HFF-Myc (cell line): ENCODE data around the gene HAUS3.

Experiments used
- DNase-seq: peaks from one replicate; pipeline ENCODE4 v3.0.0-alpha.2; 2011; ENCODE audit warnings: low read depth; ENCODE audit errors: extremely low read depth
- H3K4me3 ChIP-seq: replicated peaks from 2 replicates; pipeline ENCODE4 v1.5.1; 2011; ENCODE audit warnings: low read depth, mild to moderate bottlenecking, control low read depth, low read length
- CTCF ChIP-seq: IDR thresholded peaks from 2 replicates; pipeline ENCODE4 v1.5.1; 2012; ENCODE audit warnings: mild to moderate bottlenecking, low read depth, low read length, control low read depth; ENCODE audit errors: missing control alignments

Gene HAUS3

GRCh38 chr4:2250357-2251072, 8.6 kb upstream of the HAUS3 start:
- H3K4me3 ChIP-seq, result no peak overlapping the region
- TF ChIP-seq CTCF, result no peak
- DNase-seq, result no peak

DNA sequence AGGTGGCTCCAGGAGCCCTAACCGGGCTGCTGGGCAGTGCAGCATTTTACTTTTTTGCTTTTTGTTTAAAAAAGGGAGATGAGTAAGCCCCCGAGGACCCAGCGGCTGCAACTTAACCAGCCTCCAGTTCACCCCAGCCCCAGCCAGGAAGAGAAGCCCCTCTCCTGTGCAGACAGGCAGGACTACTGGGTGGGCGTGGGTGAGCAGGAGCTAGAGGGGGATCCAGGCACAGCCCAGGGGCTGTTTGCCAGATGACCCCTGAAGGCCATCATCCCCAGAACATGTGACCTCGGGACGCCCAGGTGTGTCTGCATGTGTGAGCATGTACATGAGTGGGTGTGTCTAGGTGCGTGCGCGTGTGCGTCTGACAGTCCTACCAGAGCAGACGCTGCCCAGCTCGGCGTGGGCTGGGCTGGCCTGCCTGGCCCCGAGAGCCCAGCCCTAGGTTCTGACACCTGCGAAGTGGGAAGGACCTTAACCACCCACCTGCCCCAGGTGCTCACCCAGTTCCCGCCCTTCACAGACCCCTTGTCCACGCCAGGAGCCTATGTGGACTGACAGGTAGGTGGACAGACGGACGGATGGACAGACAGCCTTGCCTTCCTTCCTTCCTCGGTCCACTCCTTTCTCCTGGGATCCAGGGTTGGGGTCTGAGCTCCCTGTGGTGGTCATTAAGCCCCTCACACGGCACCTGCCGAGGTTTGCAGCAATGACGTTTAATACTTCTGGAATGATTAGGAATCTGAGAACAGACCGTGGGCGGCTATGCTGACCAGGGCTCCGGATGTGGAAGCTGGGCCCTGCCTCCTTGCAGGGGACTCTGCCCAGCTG, 7.8 kb upstream of the HAUS3 start:
- DNase-seq, result no peak
- no peak overlapping the region for H3K4me3 ChIP-seq
- no peak for TF ChIP-seq CTCF

DNA sequence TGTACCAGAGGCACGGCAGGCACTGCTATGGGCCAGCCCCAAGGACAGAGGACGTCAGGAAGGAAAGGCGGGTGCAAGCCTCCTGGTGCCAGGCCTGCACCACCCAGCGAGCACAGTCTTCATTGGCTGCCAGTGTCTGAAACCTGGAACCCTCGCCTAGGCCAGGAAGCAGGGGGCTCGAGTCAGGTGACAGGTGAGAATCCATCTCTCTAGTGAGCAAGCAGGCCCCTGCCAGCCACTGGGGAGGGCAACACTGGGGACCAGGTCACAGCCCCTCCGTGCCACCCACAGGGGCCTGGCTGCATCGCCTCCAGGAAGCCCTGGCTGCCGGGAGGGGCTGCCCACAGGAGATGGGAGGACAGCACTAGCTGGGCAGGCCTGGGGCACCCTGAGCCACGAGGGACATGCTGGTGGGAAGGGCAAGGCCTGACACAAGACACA, 6.9 kb upstream of the HAUS3 start:
- no peak for DNase-seq
- no peak for TF ChIP-seq CTCF
- H3K4me3 ChIP-seq, result no peak overlapping the region

- no peak for DNase-seq
- no peak overlapping the region for H3K4me3 ChIP-seq
- TF ChIP-seq CTCF, result no peak
Measured at GRCh38 chr4:2248044-2248780, 6.3 kb upstream of the HAUS3 start.

DNA sequence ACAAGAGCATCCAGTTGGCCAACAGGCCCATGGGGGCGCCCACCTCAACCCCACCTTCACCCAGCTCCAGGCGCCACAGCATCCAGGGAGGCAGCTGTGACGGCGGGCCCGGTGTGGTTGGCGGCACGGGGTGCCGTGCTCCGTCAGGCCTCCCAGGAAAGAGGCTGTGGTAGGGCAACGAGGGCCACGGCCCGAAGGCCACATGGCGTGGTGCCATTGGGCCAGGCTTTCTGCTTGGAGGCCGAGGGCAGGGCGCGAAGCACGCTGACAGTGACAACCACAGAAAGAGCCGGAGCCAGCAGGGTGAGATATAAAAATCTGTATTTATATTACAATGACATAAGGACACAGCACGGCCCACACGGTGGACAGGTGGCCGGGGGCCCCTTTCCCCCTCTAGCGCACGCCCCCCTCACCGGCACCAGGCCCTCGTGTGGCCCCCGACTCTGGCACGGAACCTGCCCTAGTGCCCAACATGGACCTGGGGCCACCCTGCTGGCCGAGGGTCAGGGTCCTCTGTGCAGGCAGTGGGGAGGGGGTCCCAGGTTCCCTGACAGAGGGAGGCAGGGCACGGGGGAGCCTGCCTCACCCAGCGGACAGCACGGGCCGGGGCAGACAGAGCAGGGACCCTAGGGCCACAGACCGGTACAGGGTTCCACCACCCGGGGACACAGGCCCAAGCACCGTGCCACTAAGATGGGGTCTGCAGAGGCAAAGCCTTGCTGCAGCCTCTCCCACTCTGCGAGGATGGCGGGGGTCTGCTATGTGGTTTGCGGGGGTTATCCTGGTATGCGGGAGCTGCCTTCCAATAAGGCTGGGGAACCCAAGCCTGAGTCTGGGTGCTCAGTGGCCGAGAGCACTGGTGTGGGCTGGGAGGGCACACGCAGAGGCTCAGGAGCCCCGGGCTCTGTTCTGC, 5.5 kb upstream of the HAUS3 start:
- DNase-seq, result no peak
- TF ChIP-seq CTCF, result no peak
- H3K4me3 ChIP-seq, result no peak overlapping the region
